ENCODE results near the gene THAP8.
"Not testable (repeated sequence)": the region's sequence is repeated elsewhere in the genome, so short reads cannot be mapped to it uniquely, and the experiment has no call there.

- TF ChIP-seq POLR2A, CTCF (IDR thresholded peaks at IDR 0.05): not testable (repeated sequence)
Observed at GRCh38 chr19:36068810-36069499, 14.9 kb upstream of the THAP8 start.
